Panc1 (cell line): ENCODE measurements around the gene NCBP2L. TPM values are rescaled to one million over a fixed set of nuclear protein-coding genes. Genes with fewer than 3 reads are reported as not detected.

Experiments used
- ATAC-seq: fragments of 200-7000 bp; cut with Tn5 transposase; 2 replicates; pipeline ENCODE4 v1.9.1; 2020; ENCODE audit warnings: mild to moderate bottlenecking, moderate library complexity
- BruUV-seq: library from RNA; stranded (reverse); fragments of 400-500 nt; replicated peaks from 2 replicates; lab custom pipeline; 2021; lab: Mats Ljungman, UMichigan
- CTCF ChIA-PET: fragments of 300-600 bp; sonication (Branson Sonifier 250); formaldehyde crosslinking; loops from one replicate; lab custom pipeline; 2022; ENCODE audit warnings: antibody characterized with exemption; lab: Charles Lee
- POLR2A ChIA-PET: fragments of 300-600 bp; sonication (Branson Sonifier 250); formaldehyde crosslinking; loops from one replicate; lab custom pipeline; 2022; ENCODE audit warnings: antibody characterized with exemption; lab: Charles Lee
- DNase-seq: peaks from one replicate; pipeline ENCODE4 v3.0.0-alpha.2; 2010; ENCODE audit warnings: low read depth, low spot score
- H3K27ac ChIP-seq: 2 replicates; pipeline ENCODE4 v1.5.1; 2011; ENCODE audit warnings: mild to moderate bottlenecking, low read length, inconsistent platforms
- H3K27me3 ChIP-seq: fragments of 200-500 bp; sonication (Bioruptor generic); 2 replicates; pipeline ENCODE4 v1.6.0; 2014; ENCODE audit warnings: low read length, inconsistent platforms; ENCODE audit not compliant: control insufficient read depth, insufficient read depth
- H3K36me3 ChIP-seq: fragments of 200-500 bp; sonication (Bioruptor generic); 2 replicates; pipeline ENCODE4 v1.5.1; 2014; ENCODE audit warnings: inconsistent platforms, mild to moderate bottlenecking, low read length, moderate library complexity; ENCODE audit not compliant: control insufficient read depth, insufficient read depth
- H3K4me1 ChIP-seq: 2 replicates; pipeline ENCODE4 v1.5.1; 2011; ENCODE audit warnings: inconsistent platforms, mild to moderate bottlenecking, low read length, moderate library complexity; ENCODE audit not compliant: control insufficient read depth, insufficient read depth
- H3K4me3 ChIP-seq, 2 experiments: 2 replicates each; pipeline ENCODE4 v1.5.1; 2011 to 2012; ENCODE audit warnings: low read depth in 2 of 2, low read length in 2 of 2, mild to moderate bottlenecking in 2 of 2, inconsistent platforms in 1 of 2, moderate library complexity in 1 of 2
- H3K9me3 ChIP-seq: fragments of 200-500 bp; sonication (Bioruptor generic); 2 replicates; pipeline ENCODE4 v1.5.1; 2014; ENCODE audit warnings: low read depth, mild to moderate bottlenecking, inconsistent platforms, low read length, moderate library complexity; ENCODE audit not compliant: control insufficient read depth, insufficient read depth
- CTCF ChIP-seq: fragments of 450-650 bp; IDR thresholded peaks from 2 replicates; pipeline ENCODE4 v1.5.1; 2017; ENCODE audit warnings: mild to moderate bottlenecking
- POLR2AphosphoS5 ChIP-seq: IDR thresholded peaks from 2 replicates; pipeline ENCODE4 v1.6.1; 2012; ENCODE audit warnings: mild to moderate bottlenecking, low read depth, low read length, moderate library complexity
- REST ChIP-seq, 2 experiments: IDR thresholded peaks; 2 replicates each; pipeline ENCODE4 v1.6.1; 2011 to 2012; ENCODE audit warnings: low read depth in 2 of 2, control low read depth in 1 of 2, low read length in 1 of 2, mild to moderate bottlenecking in 1 of 2, moderate library complexity in 1 of 2; ENCODE audit not compliant: insufficient read depth in 1 of 2
- SIN3A ChIP-seq: IDR thresholded peaks from 2 replicates; pipeline ENCODE4 v1.6.1; 2012; ENCODE audit warnings: low read depth, mild to moderate bottlenecking, low read length, moderate library complexity, borderline replicate concordance; ENCODE audit not compliant: insufficient read depth
- TCF7L2 ChIP-seq: IDR thresholded peaks from 2 replicates; pipeline ENCODE4 v1.6.1; 2011; ENCODE audit warnings: mild to moderate bottlenecking, low read depth, low read length, inconsistent platforms
- in situ Hi-C: cut with HindIII; loops from 2 replicates; pipeline ENCODE4 v1.10.0; 2016; ENCODE audit warnings: low sequenced_read_pairs, low pct_unique_long_range_greater_than_20kb
- intact Hi-C: fragments of 100-400 bp; cut with micrococcal nuclease; formaldehyde crosslinking; loops from one replicate; pipeline ENCODE4 v1.10.0; 2022; ENCODE audit not compliant: unreplicated experiment
- total RNA-seq: library from RNA; stranded (reverse); gene quantifications from one replicate; pipeline ENCODE4 v1.2.1, GENCODE V29; 2021; ENCODE audit not compliant: unreplicated experiment

NCBP2L gene
- total RNA-seq, 1 experiment from 2014 or later = not detected

- BruUV-seq = no TSS peak
- CTCF ChIA-PET = no interaction called here
- no peaks in the 10 kb centered on the region for H3K9me3 ChIP-seq
- no peak for TF ChIP-seq POLR2AphosphoS5
- no peak for TF ChIP-seq CTCF
- no peak for TF ChIP-seq REST (IDR thresholded peaks at IDR 0.05; ENCODE audit: insufficient read depth in 1 of 2, low read depth in 2 of 2, low read length in 1 of 2)
- no peak for TF ChIP-seq TCF7L2
- no peak for TF ChIP-seq SIN3A
- intact Hi-C loops = no loop called here
- POLR2A ChIA-PET = interaction anchor here (0.6 kb wide), 1 partner anchor 25 kb away, joined by 4 read pairs; no protein-coding TSS in a partner anchor
- no peak for DNase-seq
- H3K4me3 ChIP-seq = no peak overlapping the region
- no peak overlapping the region for H3K27ac ChIP-seq
- H3K4me1 ChIP-seq = no peaks in the 10 kb centered on the region
- no peak for ATAC-seq
- H3K36me3 ChIP-seq = no peaks in the 10 kb centered on the region
- in situ Hi-C loops = no loop called here
- no peaks in the 10 kb centered on the region for H3K27me3 ChIP-seq
These were observed 43.8 kb upstream of the NCBP2L start for GRCh38 chrX:107733686-107734085.

GRCh38 chrX:107734646-107735045, 42.9 kb upstream of the NCBP2L start:
- no peaks in the 10 kb centered on the region for H3K27me3 ChIP-seq
- H3K4me3 ChIP-seq = no peak overlapping the region
- in situ Hi-C loops = no loop called here
- POLR2A ChIA-PET = no interaction called here
- CTCF ChIA-PET = no interaction called here
- no TSS peak for BruUV-seq
- no peak for TF ChIP-seq REST (IDR thresholded peaks at IDR 0.05; ENCODE audit: insufficient read depth in 1 of 2, low read depth in 2 of 2, low read length in 1 of 2)
- no peak for TF ChIP-seq POLR2AphosphoS5
- no peak for TF ChIP-seq TCF7L2
- H3K9me3 ChIP-seq = no peaks in the 10 kb centered on the region
- no peaks in the 10 kb centered on the region for H3K4me1 ChIP-seq
- no peaks in the 10 kb centered on the region for H3K36me3 ChIP-seq
- DNase-seq (no peak), ATAC-seq (no peak)
- intact Hi-C loops = no loop called here
- H3K27ac ChIP-seq = no peak overlapping the region
